Measurements from ENCODE around the gene RAPH1.
A peak's percentile ranks its signal among the peaks of the same experiment; 100 is the strongest.
"Not testable (repeated sequence)": the region's sequence is repeated elsewhere in the genome, so short reads cannot be mapped to it uniquely, and the experiment has no call there.

The RAPH1 gene

GRCh38 chr2:203451011-203451410 lies 84.1 kb downstream of the RAPH1 start:
- in situ Hi-C loops (cut with HindIII; ENCODE audit: low pct_ligation_motif_present, low pct_unique_long_range_greater_than_20kb, low sequenced_read_pairs): no loop called here
- peak; percentile 64 for DNase-seq

- in situ Hi-C loops (cut with HindIII; ENCODE audit: low pct_ligation_motif_present, low pct_unique_long_range_greater_than_20kb, low sequenced_read_pairs): no loop called here
Observed at GRCh38 chr2:203450561-203450960, 84.5 kb downstream of the RAPH1 start.

GRCh38 chr2:203446780-203447179 lies 88.3 kb downstream of the RAPH1 start:
- DNase-seq: no peak
- in situ Hi-C loops (cut with HindIII; ENCODE audit: low pct_ligation_motif_present, low pct_unique_long_range_greater_than_20kb, low sequenced_read_pairs): no loop called here

More at GRCh38 chr2:203450561-203450960, 84.5 kb downstream of the RAPH1 start:
- no peak for DNase-seq

- DNase-seq: no peak
- in situ Hi-C loops (cut with HindIII; ENCODE audit: low pct_ligation_motif_present, low pct_unique_long_range_greater_than_20kb, low sequenced_read_pairs): no loop called here
Observed at GRCh38 chr2:203446071-203446481, 89.0 kb downstream of the RAPH1 start.

GRCh38 chr2:203444738-203445137 lies 90.4 kb downstream of the RAPH1 start:
- in situ Hi-C loops (cut with HindIII; ENCODE audit: low pct_ligation_motif_present, low pct_unique_long_range_greater_than_20kb, low sequenced_read_pairs): no loop called here
- DNase-seq: no peak

GRCh38 chr2:203442463-203442862 lies 92.6 kb downstream of the RAPH1 start:
- in situ Hi-C loops (cut with HindIII; ENCODE audit: low pct_ligation_motif_present, low pct_unique_long_range_greater_than_20kb, low sequenced_read_pairs): no loop called here
- no peak for DNase-seq

GRCh38 chr2:203441463-203441862 lies 93.6 kb downstream of the RAPH1 start:
- in situ Hi-C loops (cut with HindIII; ENCODE audit: low pct_ligation_motif_present, low pct_unique_long_range_greater_than_20kb, low sequenced_read_pairs): no loop called here
- DNase-seq: no peak

- no peak for DNase-seq
- in situ Hi-C loops (cut with HindIII; ENCODE audit: low pct_ligation_motif_present, low pct_unique_long_range_greater_than_20kb, low sequenced_read_pairs): no loop called here
Observed at GRCh38 chr2:203440671-203441070, 94.4 kb downstream of the RAPH1 start.

- in situ Hi-C loops (cut with HindIII; ENCODE audit: low pct_ligation_motif_present, low pct_unique_long_range_greater_than_20kb, low sequenced_read_pairs): no loop called here
- DNase-seq: no peak
Observed at GRCh38 chr2:203438528-203438927, 96.6 kb downstream of the RAPH1 start.

- no peak for DNase-seq
- in situ Hi-C loops (cut with HindIII; ENCODE audit: low pct_ligation_motif_present, low pct_unique_long_range_greater_than_20kb, low sequenced_read_pairs): no loop called here
Observed at GRCh38 chr2:203437511-203437910, 97.6 kb downstream of the RAPH1 start.

- no peak for DNase-seq
- in situ Hi-C loops (cut with HindIII; ENCODE audit: low pct_ligation_motif_present, low pct_unique_long_range_greater_than_20kb, low sequenced_read_pairs): no loop called here
Observed at GRCh38 chr2:203436496-203436895, 98.6 kb downstream of the RAPH1 start.

GRCh38 chr2:203432811-203433210 lies 102.3 kb downstream of the RAPH1 start:
- no peak for DNase-seq
- in situ Hi-C loops (cut with HindIII; ENCODE audit: low pct_ligation_motif_present, low pct_unique_long_range_greater_than_20kb, low sequenced_read_pairs): no loop called here

GRCh38 chr2:203431391-203432185 lies 103.5 kb downstream of the RAPH1 start:
- no peak for DNase-seq
- in situ Hi-C loops (cut with HindIII; ENCODE audit: low pct_ligation_motif_present, low pct_unique_long_range_greater_than_20kb, low sequenced_read_pairs): no loop called here

- in situ Hi-C loops (cut with HindIII; ENCODE audit: low pct_ligation_motif_present, low pct_unique_long_range_greater_than_20kb, low sequenced_read_pairs); DNase-seq: not testable (repeated sequence)
Observed at GRCh38 chr2:203429643-203430042, 105.5 kb downstream of the RAPH1 start.

GRCh38 chr2:203427061-203427460 lies 108.0 kb downstream of the RAPH1 start:
- in situ Hi-C loops (cut with HindIII; ENCODE audit: low pct_ligation_motif_present, low pct_unique_long_range_greater_than_20kb, low sequenced_read_pairs): no loop called here
- no peak for DNase-seq

GRCh38 chr2:203418271-203418670 lies 116.8 kb downstream of the RAPH1 start:
- no peak for DNase-seq
- in situ Hi-C loops (cut with HindIII; ENCODE audit: low pct_ligation_motif_present, low pct_unique_long_range_greater_than_20kb, low sequenced_read_pairs): no loop called here

GRCh38 chr2:203413796-203414195 lies 121.3 kb downstream of the RAPH1 start:
- in situ Hi-C loops (cut with HindIII; ENCODE audit: low pct_ligation_motif_present, low pct_unique_long_range_greater_than_20kb, low sequenced_read_pairs): no loop called here
- no peak for DNase-seq

- DNase-seq: no peak
- in situ Hi-C loops (cut with HindIII; ENCODE audit: low pct_ligation_motif_present, low pct_unique_long_range_greater_than_20kb, low sequenced_read_pairs): no loop called here
Observed at GRCh38 chr2:203412546-203413331, 122.4 kb downstream of the RAPH1 start.

- in situ Hi-C loops (cut with HindIII; ENCODE audit: low pct_ligation_motif_present, low pct_unique_long_range_greater_than_20kb, low sequenced_read_pairs): no loop called here
- DNase-seq: no peak
Observed at GRCh38 chr2:203407496-203407895, 127.6 kb downstream of the RAPH1 start.

- no peak for DNase-seq
- in situ Hi-C loops (cut with HindIII; ENCODE audit: low pct_ligation_motif_present, low pct_unique_long_range_greater_than_20kb, low sequenced_read_pairs): no loop called here
Observed at GRCh38 chr2:203404996-203405395, 130.1 kb downstream of the RAPH1 start.
